Measurements from ENCODE around the gene OR5AS1.

The OR5AS1 gene

GRCh38 chr11:56027354-56027753 lies at the start of gene OR5AS1:
Gene OR5AS1 (plus strand): TSS chr11:56027654. CDS start chr11:56030419, 2,765 bp downstream.
- H3K4me1 ChIP-seq, result no peaks in the 10 kb centered on the region
- no peak within 1 kb of the TSS for H2AFZ ChIP-seq
- H3K4me3 ChIP-seq (ENCODE audit: low read depth, low read length), result no peak within 1 kb of the TSS
- H3K36me3 ChIP-seq (ENCODE audit: control insufficient read depth, insufficient read depth, low read length), result no peaks in the 10 kb centered on the region
- no peaks in the 10 kb centered on the region for H3K27me3 ChIP-seq (ENCODE audit: control insufficient read depth, insufficient read depth, low read length)
- no peak within 1 kb of the TSS for H3K27ac ChIP-seq
- H3K79me2 ChIP-seq, result no peaks in the 10 kb centered on the region
- no peak within 1 kb of the TSS for H3K9ac ChIP-seq
- H3K4me2 ChIP-seq (ENCODE audit: low read length), result no peak within 1 kb of the TSS
- no peak for TF ChIP-seq CTCF (IDR thresholded peaks at IDR 0.05)
- H3K9me3 ChIP-seq (ENCODE audit: control insufficient read depth, low read length), result no peaks in the 10 kb centered on the region

GRCh38 chr11:55994525-55994924 lies 32.9 kb upstream of the OR5AS1 start, which contains the start of gene OR5F1:
Gene OR5F1 (minus strand): TSS chr11:55994625. CDS start chr11:55994625, 0 bp downstream.
- no peak within 1 kb of the TSS for H3K4me3 ChIP-seq (ENCODE audit: low read depth, low read length)
- H2AFZ ChIP-seq, result no peak within 1 kb of the TSS
- H3K27ac ChIP-seq, result no peak within 1 kb of the TSS
- TF ChIP-seq CTCF (IDR thresholded peaks at IDR 0.05), result no peak
- H3K27me3 ChIP-seq (ENCODE audit: control insufficient read depth, insufficient read depth, low read length), result no peaks in the 10 kb centered on the region
- no peaks in the 10 kb centered on the region for H3K36me3 ChIP-seq (ENCODE audit: control insufficient read depth, insufficient read depth, low read length)
- no peak within 1 kb of the TSS for H3K9ac ChIP-seq
- H3K4me2 ChIP-seq (ENCODE audit: low read length), result no peak within 1 kb of the TSS
- H3K4me1 ChIP-seq, result no peaks in the 10 kb centered on the region
- no peaks in the 10 kb centered on the region for H3K79me2 ChIP-seq
- H3K9me3 ChIP-seq (ENCODE audit: control insufficient read depth, low read length), result no peaks in the 10 kb centered on the region

GRCh38 chr11:56010716-56011115 lies 16.7 kb upstream of the OR5AS1 start:
- no peak overlapping the region for H3K4me2 ChIP-seq (ENCODE audit: low read length)
- H3K9me3 ChIP-seq (ENCODE audit: control insufficient read depth, low read length), result no peaks in the 10 kb centered on the region
- H3K4me1 ChIP-seq, result no peaks in the 10 kb centered on the region
- no peaks in the 10 kb centered on the region for H3K36me3 ChIP-seq (ENCODE audit: control insufficient read depth, insufficient read depth, low read length)
- no peak overlapping the region for H3K9ac ChIP-seq
- no peaks in the 10 kb centered on the region for H3K27me3 ChIP-seq (ENCODE audit: control insufficient read depth, insufficient read depth, low read length)
- TF ChIP-seq CTCF (IDR thresholded peaks at IDR 0.05), result no peak
- H3K27ac ChIP-seq, result no peak overlapping the region
- H2AFZ ChIP-seq, result no peak overlapping the region
- no peaks in the 10 kb centered on the region for H3K79me2 ChIP-seq
- no peak overlapping the region for H3K4me3 ChIP-seq (ENCODE audit: low read depth, low read length)

- Histone ChIP-seq H3K79me2 (no peaks in the 10 kb centered on the region), H3K27me3 (ENCODE audit: control insufficient read depth, insufficient read depth, low read length) (no peaks in the 10 kb centered on the region), H3K27ac (no peak overlapping the region), H3K4me3 (ENCODE audit: low read depth, low read length) (no peak overlapping the region), H3K36me3 (ENCODE audit: control insufficient read depth, insufficient read depth, low read length) (no peaks in the 10 kb centered on the region), H3K9ac (no peak overlapping the region), H2AFZ (no peak overlapping the region), H3K4me1 (no peaks in the 10 kb centered on the region), H3K9me3 (ENCODE audit: control insufficient read depth, low read length) (no peaks in the 10 kb centered on the region), H3K4me2 (ENCODE audit: low read length) (no peak overlapping the region)
- TF ChIP-seq CTCF (IDR thresholded peaks at IDR 0.05), result no peak
These were observed 13.6 kb upstream of the OR5AS1 start for GRCh38 chr11:56013805-56014204.

- Histone ChIP-seq H3K27ac (no peak overlapping the region), H3K36me3 (ENCODE audit: control insufficient read depth, insufficient read depth, low read length) (no peaks in the 10 kb centered on the region), H3K79me2 (no peaks in the 10 kb centered on the region), H3K4me2 (ENCODE audit: low read length) (no peak overlapping the region), H3K9ac (no peak overlapping the region), H3K27me3 (ENCODE audit: control insufficient read depth, insufficient read depth, low read length) (no peaks in the 10 kb centered on the region), H3K9me3 (ENCODE audit: control insufficient read depth, low read length) (no peaks in the 10 kb centered on the region), H2AFZ (no peak overlapping the region), H3K4me1 (no peaks in the 10 kb centered on the region), H3K4me3 (ENCODE audit: low read depth, low read length) (no peak overlapping the region)
- TF ChIP-seq CTCF (IDR thresholded peaks at IDR 0.05), result no peak
These were observed 18.1 kb downstream of the OR5AS1 start for GRCh38 chr11:56045538-56045937.
